Activated CD4-positive, alpha-beta T cell treated with anti-CD3 and anti-CD28 coated beads, Interleukin-2, Interleukin-6, amounts not matched to agents 100 ng/mL and 50 ng/mL, durations not matched to agents 16 hours and 8 hours (primary cell): ENCODE measurements around the gene FAM120A.
A peak's percentile ranks its signal among the peaks of the same experiment; 100 is the strongest.

ENCODE experiments used
- DNase-seq: peaks from one replicate; pipeline ENCODE4 v3.0.0-alpha.2; 2020

Gene FAM120A

DNA sequence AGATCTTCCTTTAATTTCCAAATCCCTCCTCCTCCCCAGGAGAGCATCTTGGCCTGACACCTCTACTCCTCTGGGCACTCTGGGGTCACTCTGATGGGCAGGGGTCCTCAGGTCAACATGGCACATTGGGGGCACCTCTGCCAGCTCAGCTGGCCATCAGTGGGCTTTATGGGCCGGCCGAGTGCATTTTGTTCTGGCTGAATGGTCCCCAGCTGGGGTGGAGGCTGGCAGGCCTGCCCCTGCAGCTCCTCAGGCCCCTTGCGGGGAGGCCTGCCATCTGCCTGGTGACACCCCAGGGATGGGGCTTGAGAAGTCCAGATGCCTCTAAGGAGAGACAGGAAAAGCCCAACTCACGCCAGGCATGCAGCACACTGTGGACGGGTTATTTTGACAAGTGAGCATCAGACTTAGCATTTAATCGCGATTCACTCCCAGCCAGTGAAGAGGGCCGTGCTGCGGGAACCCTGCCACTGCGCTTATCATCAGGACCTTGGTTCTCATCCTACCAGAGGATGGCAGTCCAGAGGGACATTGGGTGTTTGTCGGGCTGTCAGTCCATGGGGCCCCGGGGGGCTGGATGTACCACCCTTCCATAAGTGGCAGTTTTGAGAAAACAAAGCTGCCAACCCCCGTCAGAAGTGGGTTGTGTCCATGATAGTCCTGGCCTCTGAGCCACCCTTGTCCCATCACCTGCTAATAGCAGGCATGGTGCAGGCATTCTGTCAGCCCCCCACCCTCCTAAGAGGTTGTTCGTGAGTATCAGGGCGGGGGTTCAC lies 146.6 kb downstream of the FAM120A start:
- DNase-seq = no peak

- DNase-seq = no peak
These were observed 147.3 kb downstream of the FAM120A start for GRCh38 chr9:93598647-93599241.

GRCh38 chr9:93599571-93600403 lies 148.3 kb downstream of the FAM120A start:
- DNase-seq = no peak

DNA sequence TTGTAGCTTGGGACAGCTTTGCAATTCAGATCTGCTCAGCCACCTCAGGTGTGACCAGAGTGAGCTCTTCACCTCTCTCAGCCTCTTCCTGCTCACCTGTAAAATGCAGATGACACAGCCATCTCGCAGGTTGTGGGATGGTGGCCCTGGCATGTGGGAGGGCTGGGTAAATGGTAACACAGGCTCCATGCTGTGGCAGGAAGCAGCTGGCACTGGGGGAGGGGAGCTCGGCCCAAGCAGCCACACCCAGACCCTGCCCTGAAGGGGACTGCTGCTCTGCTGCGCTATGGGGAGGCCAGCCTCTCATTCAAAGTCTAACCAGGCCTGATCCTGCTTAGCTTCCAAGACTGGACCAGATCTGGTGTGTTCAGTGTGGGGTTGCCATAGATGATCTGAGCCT lies 149.0 kb downstream of the FAM120A start:
- no peak for DNase-seq

GRCh38 chr9:93601063-93601462 lies 149.6 kb downstream of the FAM120A start:
- no peak for DNase-seq

DNA sequence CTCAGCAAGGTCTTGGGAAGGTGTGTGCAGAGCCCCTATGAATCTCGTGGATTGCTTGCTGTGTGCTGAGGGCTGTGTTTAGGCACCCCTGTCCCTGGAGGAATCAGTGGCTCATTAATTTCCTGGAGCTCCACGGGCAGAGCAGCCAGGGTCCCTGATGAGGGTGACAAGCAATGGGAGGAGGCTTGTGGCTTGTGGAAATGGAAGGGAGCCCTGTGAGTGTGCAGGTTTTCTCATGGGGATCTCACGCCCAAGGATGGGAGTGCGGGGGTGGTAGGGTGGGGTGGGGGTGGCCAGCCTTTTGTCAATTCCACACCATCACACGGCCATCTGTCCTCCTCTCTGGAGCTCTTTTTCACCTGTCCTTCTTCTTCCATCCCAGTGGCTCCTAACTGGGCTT lies 150.2 kb downstream of the FAM120A start:
- no peak for DNase-seq

DNA sequence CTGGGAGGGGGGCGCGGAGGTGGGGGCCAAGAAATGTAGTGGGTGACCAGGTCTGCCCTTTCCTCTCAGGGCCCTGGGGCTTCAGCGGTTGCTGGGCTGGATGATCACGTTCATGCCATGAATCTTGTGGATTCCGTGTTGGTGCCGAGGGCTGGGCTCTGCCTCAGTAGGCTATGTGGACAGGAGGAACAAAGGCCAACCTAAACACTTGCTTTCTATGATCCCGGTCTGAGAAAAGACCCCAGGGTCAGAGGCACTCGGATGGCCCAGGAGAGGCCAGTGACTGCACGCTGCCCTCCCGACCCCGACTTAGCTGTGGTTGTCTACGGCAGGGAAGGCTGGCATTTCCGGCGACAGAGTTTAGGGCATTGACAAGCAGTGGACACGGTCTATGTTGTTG lies 151.5 kb downstream of the FAM120A start:
- no peak for DNase-seq

- DNase-seq = no peak
These were observed 152.4 kb downstream of the FAM120A start for GRCh38 chr9:93603906-93604326.

GRCh38 chr9:93606187-93606586 lies 154.7 kb downstream of the FAM120A start:
- no peak for DNase-seq

- DNase-seq = no peak
These were observed 158.7 kb downstream of the FAM120A start for GRCh38 chr9:93610206-93610605.

DNA sequence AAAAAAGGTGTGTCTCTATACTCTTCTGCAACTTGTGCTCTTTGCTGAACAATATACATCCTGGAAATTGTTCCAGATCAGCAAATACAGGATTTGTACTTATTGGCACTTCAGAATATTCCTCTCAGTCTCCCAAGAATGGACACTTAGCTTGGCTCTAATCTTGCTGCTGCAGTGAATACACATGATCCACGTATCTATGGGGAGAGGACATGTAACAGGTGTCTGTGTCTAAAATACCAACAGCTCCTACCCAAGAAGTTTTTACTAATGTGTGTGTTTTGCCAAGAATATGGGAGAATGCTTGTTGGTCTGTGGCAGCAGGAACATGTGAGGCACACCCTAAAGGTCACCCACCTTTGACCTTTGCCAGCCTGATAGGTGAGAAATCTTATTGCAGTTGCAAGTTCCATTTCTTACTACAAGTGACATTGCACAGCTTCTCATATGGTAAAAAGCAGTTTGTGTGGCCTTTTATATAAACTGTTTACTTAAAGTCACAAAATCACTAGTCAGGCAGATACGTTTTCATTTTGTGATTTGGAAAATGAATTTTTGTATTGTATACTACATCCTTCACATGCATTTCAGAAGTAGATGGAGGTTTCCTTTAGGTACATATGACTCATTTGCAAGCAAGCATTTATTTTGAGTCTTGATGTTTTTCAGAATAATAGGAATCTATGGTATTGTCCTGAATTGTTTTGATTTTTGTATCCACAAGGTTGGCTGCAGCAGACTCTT lies 160.7 kb downstream of the FAM120A start:
- peak; percentile 21 for DNase-seq

DNA sequence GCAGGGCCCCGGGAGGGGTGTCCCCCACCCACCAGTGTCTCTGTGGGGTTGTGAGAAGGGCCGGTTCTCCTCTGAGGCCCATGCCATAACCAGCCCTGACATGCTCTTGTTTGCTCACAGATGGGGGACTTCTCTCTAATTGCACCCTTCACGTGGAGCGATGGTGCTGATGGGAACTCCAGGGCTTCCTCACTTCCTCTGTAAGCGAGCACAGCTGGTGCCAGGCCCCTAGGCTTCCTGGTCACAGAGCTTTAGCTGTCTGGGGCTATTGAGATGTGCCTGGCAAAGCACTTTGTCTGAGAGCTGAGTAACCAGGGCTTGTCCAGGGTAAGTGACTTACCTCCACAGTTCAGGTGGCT lies 161.3 kb downstream of the FAM120A start:
- peak; percentile 12 for DNase-seq

DNA sequence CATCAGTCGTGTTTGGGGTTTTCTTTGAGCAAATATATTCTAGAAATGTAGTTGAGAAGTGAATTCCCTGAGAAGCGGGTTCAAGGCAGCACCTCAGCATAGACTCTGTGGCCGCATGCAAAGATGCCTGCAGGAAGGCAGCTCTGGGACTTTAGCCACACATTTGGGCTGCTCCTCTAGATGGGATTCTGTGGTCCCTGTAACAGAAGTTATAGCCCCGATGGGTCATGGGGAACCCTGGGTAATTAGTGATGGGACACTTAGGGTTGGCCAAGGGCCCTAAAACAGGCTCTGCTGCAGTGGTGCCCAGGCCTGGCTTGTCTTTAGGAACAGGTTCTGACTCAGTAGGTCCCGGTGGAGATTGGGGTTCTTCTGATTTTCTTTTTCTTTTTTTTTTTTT lies 161.7 kb downstream of the FAM120A start:
- no peak for DNase-seq

- DNase-seq = no peak
These were observed 162.3 kb downstream of the FAM120A start for GRCh38 chr9:93613791-93614190.

GRCh38 chr9:93614830-93615468 lies 163.5 kb downstream of the FAM120A start:
- DNase-seq = no peak
